Ishikawa (cell line): ENCODE results near the gene TFAP2A.

Source experiments
- CEBPB ChIP-seq: IDR thresholded peaks from 2 replicates; pipeline ENCODE4 v1.6.1; 2012
- CREB1 ChIP-seq: IDR thresholded peaks from 2 replicates; pipeline ENCODE4 v1.6.1; 2012; ENCODE audit warnings: low read depth
- EGR1 ChIP-seq: IDR thresholded peaks from 2 replicates; pipeline ENCODE4 v1.6.1; 2012
- EP300 ChIP-seq: IDR thresholded peaks from 2 replicates; pipeline ENCODE4 v1.6.1; 2012; ENCODE audit warnings: borderline replicate concordance
- NFIC ChIP-seq: IDR thresholded peaks from 2 replicates; pipeline ENCODE4 v1.6.1; 2012
- RAD21 ChIP-seq: IDR thresholded peaks from 2 replicates; pipeline ENCODE4 v1.6.1; 2012; ENCODE audit warnings: low read depth
- TAF1 ChIP-seq: IDR thresholded peaks from 2 replicates; pipeline ENCODE4 v1.6.1; 2012; ENCODE audit warnings: low read depth, mild to moderate bottlenecking
- TCF12 ChIP-seq: IDR thresholded peaks from 2 replicates; pipeline ENCODE4 v1.6.1; 2012; ENCODE audit warnings: low read depth
- YY1 ChIP-seq: IDR thresholded peaks from 2 replicates; pipeline ENCODE4 v1.6.1; 2012; ENCODE audit warnings: low read depth
- ZBTB7A ChIP-seq: IDR thresholded peaks from 2 replicates; pipeline ENCODE4 v1.6.1; 2012; ENCODE audit warnings: low read depth
- TF ChIP-seq, protein P1 (sequence below): IDR thresholded peaks from 2 replicates; pipeline ENCODE4 v1.6.1; 2012; ENCODE audit warnings: low read depth, mild to moderate bottlenecking
- TF ChIP-seq, protein P2 (sequence below): IDR thresholded peaks from 2 replicates; pipeline ENCODE4 v1.6.1; 2012
- TF ChIP-seq, protein P3 (sequence below): IDR thresholded peaks from 2 replicates; pipeline ENCODE4 v1.6.1; 2012

- TF ChIP-seq, protein P1, sequence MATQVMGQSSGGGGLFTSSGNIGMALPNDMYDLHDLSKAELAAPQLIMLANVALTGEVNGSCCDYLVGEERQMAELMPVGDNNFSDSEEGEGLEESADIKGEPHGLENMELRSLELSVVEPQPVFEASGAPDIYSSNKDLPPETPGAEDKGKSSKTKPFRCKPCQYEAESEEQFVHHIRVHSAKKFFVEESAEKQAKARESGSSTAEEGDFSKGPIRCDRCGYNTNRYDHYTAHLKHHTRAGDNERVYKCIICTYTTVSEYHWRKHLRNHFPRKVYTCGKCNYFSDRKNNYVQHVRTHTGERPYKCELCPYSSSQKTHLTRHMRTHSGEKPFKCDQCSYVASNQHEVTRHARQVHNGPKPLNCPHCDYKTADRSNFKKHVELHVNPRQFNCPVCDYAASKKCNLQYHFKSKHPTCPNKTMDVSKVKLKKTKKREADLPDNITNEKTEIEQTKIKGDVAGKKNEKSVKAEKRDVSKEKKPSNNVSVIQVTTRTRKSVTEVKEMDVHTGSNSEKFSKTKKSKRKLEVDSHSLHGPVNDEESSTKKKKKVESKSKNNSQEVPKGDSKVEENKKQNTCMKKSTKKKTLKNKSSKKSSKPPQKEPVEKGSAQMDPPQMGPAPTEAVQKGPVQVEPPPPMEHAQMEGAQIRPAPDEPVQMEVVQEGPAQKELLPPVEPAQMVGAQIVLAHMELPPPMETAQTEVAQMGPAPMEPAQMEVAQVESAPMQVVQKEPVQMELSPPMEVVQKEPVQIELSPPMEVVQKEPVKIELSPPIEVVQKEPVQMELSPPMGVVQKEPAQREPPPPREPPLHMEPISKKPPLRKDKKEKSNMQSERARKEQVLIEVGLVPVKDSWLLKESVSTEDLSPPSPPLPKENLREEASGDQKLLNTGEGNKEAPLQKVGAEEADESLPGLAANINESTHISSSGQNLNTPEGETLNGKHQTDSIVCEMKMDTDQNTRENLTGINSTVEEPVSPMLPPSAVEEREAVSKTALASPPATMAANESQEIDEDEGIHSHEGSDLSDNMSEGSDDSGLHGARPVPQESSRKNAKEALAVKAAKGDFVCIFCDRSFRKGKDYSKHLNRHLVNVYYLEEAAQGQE: no peak
- no peak for TF ChIP-seq EGR1
- TF ChIP-seq, protein P2, sequence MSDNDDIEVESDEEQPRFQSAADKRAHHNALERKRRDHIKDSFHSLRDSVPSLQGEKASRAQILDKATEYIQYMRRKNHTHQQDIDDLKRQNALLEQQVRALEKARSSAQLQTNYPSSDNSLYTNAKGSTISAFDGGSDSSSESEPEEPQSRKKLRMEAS: no peak
- TF ChIP-seq CREB1: no peak
- no peak for TF ChIP-seq EP300
- TF ChIP-seq TAF1: no peak
- no peak for TF ChIP-seq ZBTB7A
- TF ChIP-seq CEBPB: no peak
- no peak for TF ChIP-seq YY1
- TF ChIP-seq, protein P3, sequence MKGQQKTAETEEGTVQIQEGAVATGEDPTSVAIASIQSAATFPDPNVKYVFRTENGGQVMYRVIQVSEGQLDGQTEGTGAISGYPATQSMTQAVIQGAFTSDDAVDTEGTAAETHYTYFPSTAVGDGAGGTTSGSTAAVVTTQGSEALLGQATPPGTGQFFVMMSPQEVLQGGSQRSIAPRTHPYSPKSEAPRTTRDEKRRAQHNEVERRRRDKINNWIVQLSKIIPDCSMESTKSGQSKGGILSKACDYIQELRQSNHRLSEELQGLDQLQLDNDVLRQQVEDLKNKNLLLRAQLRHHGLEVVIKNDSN: no peak
- no peak for TF ChIP-seq TCF12
- TF ChIP-seq RAD21: no peak
- TF ChIP-seq NFIC: no peak
Observed at GRCh38 chr6:10391299-10391630, 23.6 kb downstream of the TFAP2A start.
